HepG2 (cell line): Measurements from ENCODE around the gene FGA. TPM values are rescaled to one million over a fixed set of nuclear protein-coding genes. Genes with fewer than 3 reads are reported as not detected.

Source experiments
- EP300 ChIP-seq, 3 experiments: sonication (generic) in 1 of 3; formaldehyde crosslinking in 1 of 3; IDR thresholded peaks; 2 replicates each; pipeline versions ENCODE4 v1.5.1 to v1.6.1; 2011 to 2020; ENCODE audit warnings: low read depth in 2 of 3, low read length in 2 of 3, borderline replicate concordance in 1 of 3, improper control_type of control experiment in 1 of 3, mild to moderate bottlenecking in 1 of 3, missing genetic modification reagents in 1 of 3, moderate library complexity in 1 of 3
- GMEB1 ChIP-seq: sonication (generic); formaldehyde crosslinking; IDR thresholded peaks from 2 replicates; pipeline ENCODE4 v1.5.1; 2020; ENCODE audit warnings: missing genetic modification reagents, mild to moderate bottlenecking, borderline replicate concordance
- HMGXB4 ChIP-seq, 2 experiments: sonication (generic) in 1 of 2; formaldehyde crosslinking in 1 of 2; IDR thresholded peaks; 2 replicates each; pipeline versions ENCODE4 v1.4.0 to v1.6.1; 2018 to 2020; ENCODE audit warnings: missing genetic modification reagents in 2 of 2, borderline replicate concordance in 1 of 2, low read depth in 1 of 2, mild to moderate bottlenecking in 1 of 2, missing biosample characterization in 1 of 2
- SMAD3 ChIP-seq: sonication (generic); formaldehyde crosslinking; IDR thresholded peaks from 2 replicates; pipeline ENCODE4 v1.4.0; 2020; ENCODE audit warnings: missing genetic modification reagents
- SOX13 ChIP-seq, 3 experiments: fragments of 450-650 bp in 1 of 3; sonication (generic) in 1 of 3; formaldehyde crosslinking in 1 of 3; IDR thresholded peaks in 2 of 3; conservative IDR thresholded peaks in 1 of 3; 2 replicates each; pipeline versions ENCODE4 v1.5.0 to v1.6.1; 2016 to 2020; ENCODE audit warnings: antibody characterized with exemption in 1 of 3, mild to moderate bottlenecking in 1 of 3, missing compliant biosample characterization in 1 of 3, missing genetic modification reagents in 1 of 3, moderate library complexity in 1 of 3
- ZMYM3 ChIP-seq: sonication (generic); formaldehyde crosslinking; IDR thresholded peaks from 2 replicates; pipeline ENCODE4 v1.5.1; 2020; ENCODE audit warnings: mild to moderate bottlenecking, missing genetic modification reagents
- ZNF124 ChIP-seq: sonication (generic); formaldehyde crosslinking; IDR thresholded peaks from 2 replicates; pipeline ENCODE4 v1.4.0; 2020; ENCODE audit warnings: missing genetic modification reagents
- polyA plus RNA-seq, 8 experiments: library from polyadenylated mRNA; depleted of rRNA in 3 of 8; stranded (reverse) in 7 of 8; unstranded in 1 of 8; fragments of >200 nt; fragmentation: Illumina TruSeq in 4 of 8; extraction: Trizol in 4 of 8; gene quantifications; 2 replicates each; pipeline versions ENCODE4 v1.2.1 to v1.2.3, GENCODE V29; 2011 to 2016; ENCODE audit warnings: low read depth in 4 of 8, missing spikeins in 1 of 8, mixed read lengths in 1 of 8; ENCODE audit not compliant: insufficient read depth in 1 of 8
- total RNA-seq, 5 experiments: library from RNA; depleted of rRNA; stranded (reverse); fragments of >200 nt; fragmentation: Illumina TruSeq; extraction: Trizol; gene quantifications; 2 replicates each; pipeline ENCODE4 v1.2.3, GENCODE V29; 2016; ENCODE audit warnings: low read depth in 1 of 5
- TF ChIP-seq, protein P1 (sequence below): IDR thresholded peaks from 2 replicates; pipeline ENCODE4 v1.4.0; 2020; ENCODE audit warnings: mild to moderate bottlenecking, missing genetic modification reagents
- TF ChIP-seq, protein P2 (sequence below): sonication (generic); formaldehyde crosslinking; IDR thresholded peaks from 2 replicates; pipeline ENCODE4 v1.5.0; 2020; ENCODE audit warnings: mild to moderate bottlenecking, missing genetic modification reagents, moderate library complexity
- TF ChIP-seq, protein P3 (sequence below): sonication (generic); formaldehyde crosslinking; IDR thresholded peaks from 2 replicates; pipeline ENCODE4 v1.5.0; 2020; ENCODE audit warnings: mild to moderate bottlenecking, missing genetic modification reagents, borderline replicate concordance

Gene FGA
- total and polyA plus RNA-seq, 2 of the 13 experiments (the other 11 are each of a cell fraction or from before 2014, with no cell fraction given), result 640 to 1,523 TPM

DNA sequence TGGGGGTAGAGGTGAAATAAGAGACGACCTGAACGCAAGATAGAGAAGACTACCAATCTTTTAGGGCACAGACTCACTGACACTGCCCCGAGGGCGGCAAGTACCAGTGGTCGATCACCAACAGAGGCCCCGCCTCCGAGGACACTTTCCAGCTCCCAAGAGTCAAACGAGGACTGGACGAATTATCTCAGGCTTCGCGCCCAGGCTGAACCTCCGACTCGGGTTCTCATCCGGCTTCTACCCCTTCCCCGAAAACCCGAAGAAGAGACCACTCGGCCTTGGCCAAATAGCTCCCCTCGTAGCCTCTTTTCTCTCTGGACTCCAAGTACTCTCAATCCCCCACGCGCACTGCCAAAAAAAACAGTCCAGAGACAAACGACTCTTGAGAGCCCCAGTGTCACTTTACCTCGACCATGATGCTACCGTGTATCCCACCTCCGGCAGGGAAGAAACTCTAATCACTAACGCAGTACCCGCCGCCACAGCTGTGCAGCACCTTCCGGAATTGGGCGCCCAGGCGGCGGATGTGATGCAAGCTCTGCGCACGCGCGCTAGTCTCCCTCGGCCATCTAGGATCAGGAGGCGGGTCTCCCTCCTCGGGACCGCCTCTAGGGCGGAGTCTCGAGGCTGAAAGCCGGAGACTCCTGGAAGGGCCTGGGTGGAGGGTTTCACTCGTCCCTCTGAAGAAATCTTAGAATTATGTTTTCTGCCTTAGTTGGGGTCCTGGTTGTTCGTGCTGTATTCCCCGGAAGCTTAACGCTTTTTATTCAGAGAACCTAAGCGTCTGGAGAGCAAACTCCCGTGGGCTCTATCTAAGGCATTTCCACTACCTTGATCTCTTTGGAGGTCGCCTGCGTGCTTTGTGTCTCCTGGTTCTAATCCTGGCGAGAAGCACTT is 40.4 kb downstream of the FGA start, which contains the start of gene PLRG1 (continued):
- TF ChIP-seq HMGXB4 (CRISPR knock-in tag; IDR thresholded peaks at IDR 0.05; ENCODE audit: borderline replicate concordance in 1 of 2, low read depth in 1 of 2) (peak; percentile 22 to 63; a peak in 2 of 4 replicates), SOX13 (IDR thresholded peaks at IDR 0.05) (no peak), SOX13 (CRISPR knock-in tag; conservative IDR thresholded peaks at IDR 0.05 in 1 of 2, IDR thresholded peaks at IDR 0.05 in 1 of 2) (peak in 1 of 2 experiments; percentile 14; a peak in 1 of 4 replicates), ZNF124 (CRISPR knock-in tag) (0 out of 2 replicates have a peak, but pooled peaks have one; percentile 48), SMAD3 (CRISPR knock-in tag) (peak; percentile 26; the same call in 1 of the 2 replicates), GMEB1 (CRISPR knock-in tag) (peak; percentile 38; the same call in 1 of the 2 replicates), EP300 (IDR thresholded peaks at IDR 0.05; ENCODE audit: low read depth in 2 of 2, low read length in 2 of 2) (peak in 1 of 2 experiments; percentile 52; a peak in 1 of 4 replicates), EP300 (CRISPR knock-in tag; IDR thresholded peaks at IDR 0.05; ENCODE audit: borderline replicate concordance) (no peak), ZMYM3 (CRISPR knock-in tag) (no peak)
- TF ChIP-seq, protein P1, sequence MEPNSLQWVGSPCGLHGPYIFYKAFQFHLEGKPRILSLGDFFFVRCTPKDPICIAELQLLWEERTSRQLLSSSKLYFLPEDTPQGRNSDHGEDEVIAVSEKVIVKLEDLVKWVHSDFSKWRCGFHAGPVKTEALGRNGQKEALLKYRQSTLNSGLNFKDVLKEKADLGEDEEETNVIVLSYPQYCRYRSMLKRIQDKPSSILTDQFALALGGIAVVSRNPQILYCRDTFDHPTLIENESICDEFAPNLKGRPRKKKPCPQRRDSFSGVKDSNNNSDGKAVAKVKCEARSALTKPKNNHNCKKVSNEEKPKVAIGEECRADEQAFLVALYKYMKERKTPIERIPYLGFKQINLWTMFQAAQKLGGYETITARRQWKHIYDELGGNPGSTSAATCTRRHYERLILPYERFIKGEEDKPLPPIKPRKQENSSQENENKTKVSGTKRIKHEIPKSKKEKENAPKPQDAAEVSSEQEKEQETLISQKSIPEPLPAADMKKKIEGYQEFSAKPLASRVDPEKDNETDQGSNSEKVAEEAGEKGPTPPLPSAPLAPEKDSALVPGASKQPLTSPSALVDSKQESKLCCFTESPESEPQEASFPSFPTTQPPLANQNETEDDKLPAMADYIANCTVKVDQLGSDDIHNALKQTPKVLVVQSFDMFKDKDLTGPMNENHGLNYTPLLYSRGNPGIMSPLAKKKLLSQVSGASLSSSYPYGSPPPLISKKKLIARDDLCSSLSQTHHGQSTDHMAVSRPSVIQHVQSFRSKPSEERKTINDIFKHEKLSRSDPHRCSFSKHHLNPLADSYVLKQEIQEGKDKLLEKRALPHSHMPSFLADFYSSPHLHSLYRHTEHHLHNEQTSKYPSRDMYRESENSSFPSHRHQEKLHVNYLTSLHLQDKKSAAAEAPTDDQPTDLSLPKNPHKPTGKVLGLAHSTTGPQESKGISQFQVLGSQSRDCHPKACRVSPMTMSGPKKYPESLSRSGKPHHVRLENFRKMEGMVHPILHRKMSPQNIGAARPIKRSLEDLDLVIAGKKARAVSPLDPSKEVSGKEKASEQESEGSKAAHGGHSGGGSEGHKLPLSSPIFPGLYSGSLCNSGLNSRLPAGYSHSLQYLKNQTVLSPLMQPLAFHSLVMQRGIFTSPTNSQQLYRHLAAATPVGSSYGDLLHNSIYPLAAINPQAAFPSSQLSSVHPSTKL (CRISPR knock-in tag), result 0 out of 2 replicates have a peak, but pooled peaks have one; percentile 11
- TF ChIP-seq, protein P2, sequence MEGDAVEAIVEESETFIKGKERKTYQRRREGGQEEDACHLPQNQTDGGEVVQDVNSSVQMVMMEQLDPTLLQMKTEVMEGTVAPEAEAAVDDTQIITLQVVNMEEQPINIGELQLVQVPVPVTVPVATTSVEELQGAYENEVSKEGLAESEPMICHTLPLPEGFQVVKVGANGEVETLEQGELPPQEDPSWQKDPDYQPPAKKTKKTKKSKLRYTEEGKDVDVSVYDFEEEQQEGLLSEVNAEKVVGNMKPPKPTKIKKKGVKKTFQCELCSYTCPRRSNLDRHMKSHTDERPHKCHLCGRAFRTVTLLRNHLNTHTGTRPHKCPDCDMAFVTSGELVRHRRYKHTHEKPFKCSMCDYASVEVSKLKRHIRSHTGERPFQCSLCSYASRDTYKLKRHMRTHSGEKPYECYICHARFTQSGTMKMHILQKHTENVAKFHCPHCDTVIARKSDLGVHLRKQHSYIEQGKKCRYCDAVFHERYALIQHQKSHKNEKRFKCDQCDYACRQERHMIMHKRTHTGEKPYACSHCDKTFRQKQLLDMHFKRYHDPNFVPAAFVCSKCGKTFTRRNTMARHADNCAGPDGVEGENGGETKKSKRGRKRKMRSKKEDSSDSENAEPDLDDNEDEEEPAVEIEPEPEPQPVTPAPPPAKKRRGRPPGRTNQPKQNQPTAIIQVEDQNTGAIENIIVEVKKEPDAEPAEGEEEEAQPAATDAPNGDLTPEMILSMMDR (CRISPR knock-in tag), result no peak
- TF ChIP-seq, protein P3, sequence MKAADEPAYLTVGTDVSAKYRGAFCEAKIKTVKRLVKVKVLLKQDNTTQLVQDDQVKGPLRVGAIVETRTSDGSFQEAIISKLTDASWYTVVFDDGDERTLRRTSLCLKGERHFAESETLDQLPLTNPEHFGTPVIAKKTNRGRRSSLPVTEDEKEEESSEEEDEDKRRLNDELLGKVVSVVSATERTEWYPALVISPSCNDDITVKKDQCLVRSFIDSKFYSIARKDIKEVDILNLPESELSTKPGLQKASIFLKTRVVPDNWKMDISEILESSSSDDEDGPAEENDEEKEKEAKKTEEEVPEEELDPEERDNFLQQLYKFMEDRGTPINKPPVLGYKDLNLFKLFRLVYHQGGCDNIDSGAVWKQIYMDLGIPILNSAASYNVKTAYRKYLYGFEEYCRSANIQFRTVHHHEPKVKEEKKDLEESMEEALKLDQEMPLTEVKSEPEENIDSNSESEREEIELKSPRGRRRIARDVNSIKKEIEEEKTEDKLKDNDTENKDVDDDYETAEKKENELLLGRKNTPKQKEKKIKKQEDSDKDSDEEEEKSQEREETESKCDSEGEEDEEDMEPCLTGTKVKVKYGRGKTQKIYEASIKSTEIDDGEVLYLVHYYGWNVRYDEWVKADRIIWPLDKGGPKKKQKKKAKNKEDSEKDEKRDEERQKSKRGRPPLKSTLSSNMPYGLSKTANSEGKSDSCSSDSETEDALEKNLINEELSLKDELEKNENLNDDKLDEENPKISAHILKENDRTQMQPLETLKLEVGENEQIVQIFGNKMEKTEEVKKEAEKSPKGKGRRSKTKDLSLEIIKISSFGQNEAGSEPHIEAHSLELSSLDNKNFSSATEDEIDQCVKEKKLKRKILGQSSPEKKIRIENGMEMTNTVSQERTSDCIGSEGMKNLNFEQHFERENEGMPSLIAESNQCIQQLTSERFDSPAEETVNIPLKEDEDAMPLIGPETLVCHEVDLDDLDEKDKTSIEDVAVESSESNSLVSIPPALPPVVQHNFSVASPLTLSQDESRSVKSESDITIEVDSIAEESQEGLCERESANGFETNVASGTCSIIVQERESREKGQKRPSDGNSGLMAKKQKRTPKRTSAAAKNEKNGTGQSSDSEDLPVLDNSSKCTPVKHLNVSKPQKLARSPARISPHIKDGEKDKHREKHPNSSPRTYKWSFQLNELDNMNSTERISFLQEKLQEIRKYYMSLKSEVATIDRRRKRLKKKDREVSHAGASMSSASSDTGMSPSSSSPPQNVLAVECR (CRISPR knock-in tag), result peak; percentile 79; the same call in 1 of the 2 replicates
